Measurements from ENCODE around the gene CDH16.

DNA sequence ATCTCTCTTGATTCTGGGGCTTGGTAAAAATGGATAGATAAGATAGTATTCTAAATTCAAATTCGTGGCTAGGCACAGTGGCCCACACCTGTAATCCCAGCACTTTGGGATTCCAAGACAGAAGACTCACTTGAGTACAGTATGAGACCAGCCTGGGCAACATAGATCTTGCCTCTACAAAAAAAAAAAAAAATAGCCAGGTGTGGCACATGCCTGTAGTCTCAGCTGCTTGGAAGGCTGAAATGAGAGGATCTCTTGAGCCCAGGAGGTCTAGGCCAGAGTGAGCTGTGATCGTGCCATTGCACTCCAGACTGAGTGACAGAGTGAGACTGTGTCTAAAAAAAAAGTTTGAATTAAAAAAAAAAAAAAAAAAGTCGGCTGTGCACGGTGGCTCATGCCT, 29.1 kb downstream of the CDH16 start:
- TF ChIP-seq POLR2A (IDR thresholded peaks at IDR 0.05; ENCODE audit: low read depth, low read length) (no peak), TAF1 (IDR thresholded peaks at IDR 0.05; ENCODE audit: low read depth, low read length) (no peak), POU2F2 (IDR thresholded peaks at IDR 0.05; ENCODE audit: low read depth, low read length) (no peak), SPI1 (IDR thresholded peaks at IDR 0.05; ENCODE audit: low read depth, low read length) (no peak)

All from GM12891 (cell line).